H1 (cell line): Measurements from ENCODE around the gene CNTN5. TPM values are rescaled to one million over a fixed set of nuclear protein-coding genes. Genes with fewer than 3 reads are reported as not detected.

Experiments
- CTCF ChIA-PET: fragments of 300-600 bp; sonication (Branson Sonifier 250); formaldehyde crosslinking; loops from one replicate; lab custom pipeline; 2021; ENCODE audit not compliant: partially characterized antibody; lab: Charles Lee
- POLR2A ChIA-PET: fragments of 300-600 bp; sonication (Branson Sonifier 250); formaldehyde crosslinking; loops from one replicate; lab custom pipeline; 2021; ENCODE audit warnings: inconsistent platforms; ENCODE audit not compliant: partially characterized antibody; lab: Charles Lee
- DNase-seq, 2 experiments: peaks; one replicate each; pipeline versions ENCODE4 v3.0.0 to v3.0.0-alpha.2; 2010 to 2022; ENCODE audit warnings: low spot score in 2 of 2, low read depth in 1 of 2, mixed read lengths in 1 of 2
- FAIRE-seq: peaks from 2 replicates; lab custom pipeline; 2011; peaks lifted over from hg19 to GRCh38; lab: Jason Lieb, UNC
- H2AFZ ChIP-seq: 2 replicates; pipeline ENCODE4 v1.8.1; 2012; ENCODE audit warnings: low read length, inconsistent platforms
- H2AK5ac ChIP-seq: 2 replicates; pipeline ENCODE4 v1.6.1; 2013; ENCODE audit warnings: low read depth, low read length
- H2BK120ac ChIP-seq: replicated peaks from 2 replicates; pipeline ENCODE3; 2013; ENCODE audit warnings: low read depth, low read length, inconsistent platforms
- H2BK12ac ChIP-seq: 2 replicates; pipeline ENCODE4 v1.6.1; 2013; ENCODE audit warnings: low read depth, low read length
- H2BK15ac ChIP-seq: 2 replicates; pipeline ENCODE4 v1.6.1; 2013; ENCODE audit warnings: low read length
- H2BK20ac ChIP-seq: 2 replicates; pipeline ENCODE4 v1.6.1; 2013; ENCODE audit warnings: low read length
- H2BK5ac ChIP-seq: 2 replicates; pipeline ENCODE4 v1.6.1; 2013; ENCODE audit warnings: low read depth, low read length
- H3K14ac ChIP-seq: 2 replicates; pipeline ENCODE4 v1.6.1; 2013; ENCODE audit warnings: inconsistent platforms; ENCODE audit not compliant: insufficient read length
- H3K18ac ChIP-seq: 2 replicates; pipeline ENCODE4 v1.6.1; 2013; ENCODE audit warnings: low read length; ENCODE audit errors: extremely low read depth
- H3K23ac ChIP-seq: 2 replicates; pipeline ENCODE4 v1.6.1; 2013; ENCODE audit warnings: inconsistent platforms; ENCODE audit not compliant: insufficient read length
- H3K23me2 ChIP-seq: 2 replicates; pipeline ENCODE4 v1.6.1; 2013; ENCODE audit warnings: low read depth, low read length
- H3K27ac ChIP-seq: 2 replicates; pipeline ENCODE4 v1.6.1; 2011; ENCODE audit warnings: low read depth, low read length, inconsistent platforms
- H3K27me3 ChIP-seq, 4 experiments: replicated peaks in 1 of 4; 1 replicate in 1 of 4; 2 replicates in 3 of 4; pipeline versions ENCODE4 v1.6.1 to v1.8.1; 2011 to 2013; ENCODE audit warnings: low read length in 3 of 4, mild to moderate bottlenecking in 3 of 4, inconsistent platforms in 2 of 4, mixed read lengths in 2 of 4, moderate library complexity in 1 of 4; ENCODE audit not compliant: control insufficient read depth in 3 of 4, insufficient read depth in 3 of 4; ENCODE audit errors: extremely low read depth in 1 of 4
- H3K36me3 ChIP-seq, 4 experiments: 2 replicates each; pipeline versions ENCODE4 v1.6.1 to v1.8.1; 2011 to 2013; ENCODE audit warnings: mild to moderate bottlenecking in 4 of 4, low read length in 3 of 4, moderate library complexity in 2 of 4, control low read depth in 1 of 4, inconsistent platforms in 1 of 4; ENCODE audit not compliant: insufficient read depth in 4 of 4, control insufficient read depth in 2 of 4
- H3K4ac ChIP-seq: replicated peaks from 2 replicates; pipeline ENCODE3; 2013; ENCODE audit warnings: low read length, low read depth, mixed read lengths, inconsistent platforms; ENCODE audit not compliant: insufficient read length
- H3K4me1 ChIP-seq, 4 experiments: replicated peaks in 1 of 4; 1 replicate in 1 of 4; 2 replicates in 3 of 4; pipeline versions ENCODE4 v1.6.1 to v1.8.1; 2011 to 2013; ENCODE audit warnings: low read length in 3 of 4, inconsistent platforms in 2 of 4, mixed read lengths in 1 of 4; ENCODE audit not compliant: insufficient read depth in 4 of 4, control insufficient read depth in 3 of 4
- H3K4me2 ChIP-seq, 2 experiments: 2 replicates each; pipeline versions ENCODE4 v1.6.1 to v1.8.1; 2011 to 2013; ENCODE audit warnings: low read depth in 2 of 2, low read length in 2 of 2, control low read depth in 1 of 2, inconsistent platforms in 1 of 2, mild to moderate bottlenecking in 1 of 2; ENCODE audit not compliant: insufficient read depth in 1 of 2
- H3K4me3 ChIP-seq, 4 experiments: fragments of 200-600, 300-600 bp in 1 of 4; sonication (generic), shearing (Covaris generic), sonication (Bioruptor Twin) in 1 of 4; 2 replicates each; pipeline versions ENCODE4 v1.5.1 to v1.8.1; 2011 to 2016; ENCODE audit warnings: low read length in 4 of 4, low read depth in 3 of 4, control low read depth in 2 of 4, inconsistent platforms in 2 of 4, mild to moderate bottlenecking in 2 of 4, mixed read lengths in 1 of 4, moderate library complexity in 1 of 4; ENCODE audit not compliant: insufficient read depth in 2 of 4; ENCODE audit errors: extremely low read depth in 1 of 4
- H3K56ac ChIP-seq: replicated peaks from 2 replicates; pipeline ENCODE3; 2013; ENCODE audit warnings: low read depth, mild to moderate bottlenecking, mixed read lengths, low read length, inconsistent platforms; ENCODE audit not compliant: insufficient read length
- H3K79me1 ChIP-seq: 2 replicates; pipeline ENCODE4 v1.6.1; 2013; ENCODE audit warnings: low read depth, low read length, control low read depth
- H3K79me2 ChIP-seq, 2 experiments: 2 replicates each; pipeline versions ENCODE4 v1.6.1 to v1.8.1; 2012 to 2013; ENCODE audit warnings: low read length in 2 of 2, mild to moderate bottlenecking in 2 of 2, inconsistent platforms in 1 of 2; ENCODE audit not compliant: insufficient read depth in 2 of 2, control insufficient read depth in 1 of 2
- H3K9ac ChIP-seq, 4 experiments: replicated peaks in 1 of 4; 1 replicate in 1 of 4; 2 replicates in 3 of 4; pipeline versions ENCODE4 v1.6.1 to v1.8.1; 2011 to 2013; ENCODE audit warnings: low read depth in 3 of 4, low read length in 3 of 4, control low read depth in 2 of 4, mild to moderate bottlenecking in 2 of 4, moderate library complexity in 2 of 4, inconsistent platforms in 1 of 4; ENCODE audit errors: extremely low read depth in 1 of 4
- H3K9me3 ChIP-seq, 2 experiments: 2 replicates each; pipeline versions ENCODE4 v1.6.1 to v1.8.1; 2012 to 2013; ENCODE audit warnings: mild to moderate bottlenecking in 2 of 2, moderate library complexity in 2 of 2, control low read depth in 1 of 2, inconsistent platforms in 1 of 2, low read depth in 1 of 2, low read length in 1 of 2, mixed read lengths in 1 of 2; ENCODE audit not compliant: insufficient read depth in 2 of 2
- H4K20me1 ChIP-seq, 2 experiments: replicated peaks in 1 of 2; 2 replicates each; pipeline versions ENCODE3 to v1.8.1; 2011 to 2013; ENCODE audit warnings: inconsistent platforms in 2 of 2, low read length in 2 of 2, mild to moderate bottlenecking in 1 of 2; ENCODE audit not compliant: insufficient read depth in 2 of 2, control insufficient read depth in 1 of 2
- H4K5ac ChIP-seq: 2 replicates; pipeline ENCODE4 v1.6.1; 2013; ENCODE audit warnings: low read length, low read depth, mixed read lengths, inconsistent platforms; ENCODE audit not compliant: insufficient read length
- H4K8ac ChIP-seq: 2 replicates; pipeline ENCODE4 v1.8.0; 2013; ENCODE audit warnings: mild to moderate bottlenecking, moderate library complexity, low read length, inconsistent platforms; ENCODE audit not compliant: insufficient read depth; ENCODE audit errors: extremely low read depth
- H4K91ac ChIP-seq: replicated peaks from 2 replicates; pipeline ENCODE3; 2013; ENCODE audit warnings: low read length, mixed read lengths, inconsistent platforms; ENCODE audit not compliant: insufficient read length
- CHD2 ChIP-seq: IDR thresholded peaks from 2 replicates; pipeline ENCODE4 v1.6.1; 2012; ENCODE audit warnings: low read length, improper control_type of control experiment
- FOSL1 ChIP-seq: IDR thresholded peaks from 2 replicates; pipeline ENCODE4 v1.6.1; 2011; ENCODE audit warnings: mild to moderate bottlenecking, low read depth, low read length, moderate library complexity; ENCODE audit not compliant: insufficient read depth
- GTF2F1 ChIP-seq: IDR thresholded peaks from 2 replicates; pipeline ENCODE4 v1.6.1; 2012; ENCODE audit warnings: low read depth, low read length, improper control_type of control experiment, borderline replicate concordance
- JUN ChIP-seq: IDR thresholded peaks from 2 replicates; pipeline ENCODE4 v1.6.1; 2011; ENCODE audit warnings: low read depth, mild to moderate bottlenecking, improper control_type of control experiment, low read length
- KDM1A ChIP-seq: fragments of 200-600, 300-600 bp; sonication (generic); IDR thresholded peaks from 2 replicates; pipeline ENCODE4 v1.7.1; 2016; ENCODE audit warnings: mild to moderate bottlenecking, low read length, borderline replicate concordance
- POU5F1 ChIP-seq: IDR thresholded peaks from 2 replicates; pipeline ENCODE4 v1.6.1; 2011; ENCODE audit warnings: low read depth, mild to moderate bottlenecking, low read length, moderate library complexity
- RFX5 ChIP-seq: IDR thresholded peaks from 2 replicates; pipeline ENCODE4 v1.6.1; 2011; ENCODE audit warnings: low read depth, low read length, improper control_type of control experiment, borderline replicate concordance
- RNF2 ChIP-seq: fragments of 200-900, 300-1000 bp; sonication (generic); IDR thresholded peaks from 2 replicates; pipeline ENCODE4 v1.7.1; 2016; ENCODE audit warnings: borderline replicate concordance, low read depth, mild to moderate bottlenecking, antibody characterized with exemption, low read length; ENCODE audit not compliant: poor library complexity, severe bottlenecking; ENCODE audit errors: missing control alignments
- SIN3A ChIP-seq, 2 experiments: IDR thresholded peaks in 1 of 2; conservative IDR thresholded peaks in 1 of 2; 2 replicates each; pipeline ENCODE4 v1.6.1; 2011 to 2012; ENCODE audit warnings: low read length in 2 of 2, improper control_type of control experiment in 1 of 2, low read depth in 1 of 2, mild to moderate bottlenecking in 1 of 2
- SUZ12 ChIP-seq: fragments of 200-600 bp; sonication (generic); IDR thresholded peaks from 2 replicates; pipeline ENCODE4 v1.6.1; 2012; ENCODE audit warnings: mild to moderate bottlenecking, inconsistent platforms, low read length, moderate library complexity, mixed read lengths
- WGBS, 2 experiments: shearing (Covaris generic) in 1 of 2; methylation state at CpG; one replicate each; pipeline versions ENCODE4 v1.1.6 to v1.1.7; 2013 to 2015; ENCODE audit warnings: low lambda C conversion rate in 2 of 2, mixed read lengths in 2 of 2, inconsistent platforms in 1 of 2, low coverage in 1 of 2, missing lambda C conversion rate in 1 of 2; ENCODE audit not compliant: insufficient replicate concordance in 2 of 2, insufficient coverage in 1 of 2, insufficient read length in 1 of 2; ENCODE audit errors: extremely low coverage in 1 of 2, missing lambda C conversion rate in 1 of 2; 5-methylcytosine and 5-hydroxymethylcytosine counted together
- polyA plus RNA-seq, 7 experiments: library from polyadenylated mRNA; depleted of rRNA in 3 of 7; stranded (reverse) in 5 of 7; unstranded in 2 of 7; fragments of >200 nt in 5 of 7; fragments of 200-250 nt in 2 of 7; gene quantifications; 1 replicate in 5 of 7; 2 replicates in 1 of 7; 4 replicates in 1 of 7; pipeline versions ENCODE4 v1.2.1 to v1.2.3, GENCODE V29; 2011 to 2013; ENCODE audit warnings: missing spikeins in 2 of 7, mixed read lengths in 2 of 7
- total RNA-seq: library from RNA; stranded (reverse); fragmentation: NEBNext Ultra II Directional; extraction: Animal tissue kit (Norgen Biotek cat#: 25700); gene quantifications from 2 replicates; pipeline ENCODE4 v1.2.1, GENCODE V29; 2021
- TF ChIP-seq, protein P1 (sequence below): IDR thresholded peaks from 2 replicates; pipeline ENCODE4 v1.6.1; 2012; ENCODE audit warnings: low read length, inconsistent platforms

The CNTN5 gene
- total and polyA plus RNA-seq, 2 of the 8 experiments (the other 6 are each of a cell fraction or from before 2014, with no cell fraction given): not detected

GRCh38 chr11:99708928-99709672 is 688.4 kb downstream of the CNTN5 start:
- no peak overlapping the region for H3K27ac ChIP-seq
- no peaks in the 10 kb centered on the region; a peak in 1 of 7 replicates for H3K4me1 ChIP-seq
- H2BK5ac ChIP-seq: no peak overlapping the region
- H3K23ac ChIP-seq: no peak overlapping the region
- no peak overlapping the region for H4K5ac ChIP-seq
- FAIRE-seq (no peak), DNase-seq (no peak)
- no peak overlapping the region for H2BK12ac ChIP-seq
- no peaks in the 10 kb centered on the region for H3K27me3 ChIP-seq
- no peaks in the 10 kb centered on the region for H3K9me3 ChIP-seq
- H3K9ac ChIP-seq: no peak overlapping the region
- H3K56ac ChIP-seq: no peak overlapping the region
- H4K91ac ChIP-seq: no peak overlapping the region
- POLR2A ChIA-PET: no interaction called here
- no peaks in the 10 kb centered on the region for H3K23me2 ChIP-seq
- no peaks in the 10 kb centered on the region for H3K79me1 ChIP-seq
- peak overlapping the region; percentile 3; the same call in 1 of the 2 replicates for H2AFZ ChIP-seq
- H2BK120ac ChIP-seq: no peak overlapping the region
- no peak overlapping the region for H3K4me3 ChIP-seq
- H4K8ac ChIP-seq: no peak overlapping the region
- CTCF ChIA-PET: no interaction called here
- no peaks in the 10 kb centered on the region for H4K20me1 ChIP-seq
- H2AK5ac ChIP-seq: no peak overlapping the region
- H3K36me3 ChIP-seq: no peaks in the 10 kb centered on the region
- no peaks in the 10 kb centered on the region for H3K79me2 ChIP-seq
- H3K14ac ChIP-seq: no peak overlapping the region
- H3K4ac ChIP-seq: no peak overlapping the region
- H3K4me2 ChIP-seq: no peak overlapping the region
- H3K18ac ChIP-seq: no peak overlapping the region
- 89% methylated on average over 3 of the region's 3 CpGs; no CpG with 5 or more reads in 1 of the 2 experiments for WGBS, 2 experiments
- no peak overlapping the region for H2BK15ac ChIP-seq
- H2BK20ac ChIP-seq: no peak overlapping the region
- no peak for TF ChIP-seq GTF2F1
- no peak for TF ChIP-seq RNF2
- TF ChIP-seq RFX5: no peak
- TF ChIP-seq KDM1A: no peak
- TF ChIP-seq SUZ12: no peak
- TF ChIP-seq CHD2: no peak
- no peak for TF ChIP-seq JUN
- no peak for TF ChIP-seq SIN3A (conservative IDR thresholded peaks at IDR 0.05 in 1 of 2, IDR thresholded peaks at IDR 0.05 in 1 of 2; ENCODE audit: low read depth in 1 of 2, low read length in 2 of 2)
- TF ChIP-seq, protein P1, sequence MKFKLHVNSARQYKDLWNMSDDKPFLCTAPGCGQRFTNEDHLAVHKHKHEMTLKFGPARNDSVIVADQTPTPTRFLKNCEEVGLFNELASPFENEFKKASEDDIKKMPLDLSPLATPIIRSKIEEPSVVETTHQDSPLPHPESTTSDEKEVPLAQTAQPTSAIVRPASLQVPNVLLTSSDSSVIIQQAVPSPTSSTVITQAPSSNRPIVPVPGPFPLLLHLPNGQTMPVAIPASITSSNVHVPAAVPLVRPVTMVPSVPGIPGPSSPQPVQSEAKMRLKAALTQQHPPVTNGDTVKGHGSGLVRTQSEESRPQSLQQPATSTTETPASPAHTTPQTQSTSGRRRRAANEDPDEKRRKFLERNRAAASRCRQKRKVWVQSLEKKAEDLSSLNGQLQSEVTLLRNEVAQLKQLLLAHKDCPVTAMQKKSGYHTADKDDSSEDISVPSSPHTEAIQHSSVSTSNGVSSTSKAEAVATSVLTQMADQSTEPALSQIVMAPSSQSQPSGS: no peak
- TF ChIP-seq FOSL1: no peak
- TF ChIP-seq POU5F1: no peak
